Endothelial cell of umbilical vein (primary cell): ENCODE results near the gene XIST. TPM values are rescaled to one million over a fixed set of nuclear protein-coding genes. Genes with fewer than 3 reads are reported as not detected.

Source experiments
- BruUV-seq: library from RNA; stranded (reverse); fragments of 400-500 nt; replicated peaks from 2 replicates; lab custom pipeline; 2021; lab: Mats Ljungman, UMichigan
- CTCF ChIA-PET: fragments of 300-600, 350-600 bp; sonication (Branson Sonifier 250); formaldehyde crosslinking; loops from one replicate; lab custom pipeline; 2021; ENCODE audit warnings: antibody characterized with exemption, inconsistent platforms; lab: Charles Lee
- POLR2A ChIA-PET: fragments of 300-600, 350-600 bp; sonication (Branson Sonifier 250); formaldehyde crosslinking; loops from one replicate; lab custom pipeline; 2021; ENCODE audit warnings: antibody characterized with exemption, inconsistent platforms; lab: Charles Lee
- DNase-seq: peaks from one replicate; pipeline ENCODE4 v3.0.0-alpha.2; 2011; ENCODE audit warnings: low read depth, low spot score
- FAIRE-seq: peaks from 2 replicates; lab custom pipeline; 2011; peaks lifted over from hg19 to GRCh38; lab: Jason Lieb, UNC
- H2AFZ ChIP-seq: 2 replicates; pipeline ENCODE4 v1.6.0; 2012; ENCODE audit warnings: low read depth, low read length, control low read depth, inconsistent platforms
- H3K27ac ChIP-seq: 2 replicates; pipeline ENCODE4 v1.5.1; 2011; ENCODE audit warnings: low read depth, mild to moderate bottlenecking, control low read depth, low read length, moderate library complexity; ENCODE audit not compliant: insufficient read depth
- H3K27me3 ChIP-seq, 2 experiments: 2 replicates each; pipeline versions ENCODE4 v1.6.0 to v1.6.1; 2011; ENCODE audit warnings: low read length in 2 of 2, mixed read lengths in 1 of 2; ENCODE audit not compliant: control insufficient read depth in 2 of 2, insufficient read depth in 2 of 2
- H3K36me3 ChIP-seq, 2 experiments: 2 replicates in 1 of 2; 3 replicates in 1 of 2; pipeline ENCODE4 v1.5.1; 2011; ENCODE audit warnings: low read length in 2 of 2, mild to moderate bottlenecking in 1 of 2, moderate library complexity in 1 of 2; ENCODE audit not compliant: control insufficient read depth in 2 of 2, insufficient read depth in 2 of 2; ENCODE audit errors: extremely low read depth in 1 of 2
- H3K4me1 ChIP-seq: 3 replicates; pipeline ENCODE4 v1.5.1; 2011; ENCODE audit warnings: mild to moderate bottlenecking, low read length; ENCODE audit not compliant: control insufficient read depth, insufficient read depth; ENCODE audit errors: extremely low read depth
- H3K4me2 ChIP-seq: 2 replicates; pipeline ENCODE4 v1.6.1; 2011; ENCODE audit warnings: low read length, control low read depth, mixed read lengths; ENCODE audit not compliant: insufficient read depth
- H3K4me3 ChIP-seq, 3 experiments: fragments of 200-600 bp in 1 of 3; sonication (generic), shearing (Covaris generic) in 1 of 3; replicated peaks in 1 of 3; 2 replicates each; pipeline ENCODE4 v1.5.1; 2011 to 2016; ENCODE audit warnings: control low read depth in 3 of 3, low read length in 3 of 3, mild to moderate bottlenecking in 2 of 3, inconsistent platforms in 1 of 3, low read depth in 1 of 3, moderate library complexity in 1 of 3; ENCODE audit not compliant: insufficient read depth in 1 of 3
- H3K79me2 ChIP-seq: 2 replicates; pipeline ENCODE4 v1.6.0; 2012; ENCODE audit warnings: low read length, inconsistent platforms; ENCODE audit not compliant: control insufficient read depth, insufficient read depth
- H3K9ac ChIP-seq: replicated peaks from 2 replicates; pipeline ENCODE3; 2011; ENCODE audit warnings: low read length, control low read depth; ENCODE audit not compliant: insufficient read depth; ENCODE audit errors: extremely low read depth
- H3K9me1 ChIP-seq: replicated peaks from 3 replicates; pipeline ENCODE4 v1.6.0; 2011; ENCODE audit warnings: mild to moderate bottlenecking, low read length; ENCODE audit not compliant: control insufficient read depth, insufficient read depth; ENCODE audit errors: extremely low read depth
- H3K9me3 ChIP-seq: replicated peaks from 2 replicates; pipeline ENCODE4 v1.5.1; 2012; ENCODE audit warnings: low read length, inconsistent platforms; ENCODE audit not compliant: control insufficient read depth, insufficient read depth
- H4K20me1 ChIP-seq: replicated peaks from 2 replicates; pipeline ENCODE3; 2011; ENCODE audit warnings: mild to moderate bottlenecking, low read length; ENCODE audit not compliant: control insufficient read depth, insufficient read depth; ENCODE audit errors: extremely low read depth
- EZH2 ChIP-seq: IDR thresholded peaks from 2 replicates; pipeline ENCODE4 v1.6.1; 2012; ENCODE audit warnings: borderline replicate concordance, low read depth, mild to moderate bottlenecking, moderate library complexity, low read length, inconsistent platforms; ENCODE audit not compliant: severe bottlenecking
- FOS ChIP-seq: IDR thresholded peaks from 2 replicates; pipeline ENCODE4 v1.6.1; 2011; ENCODE audit warnings: mild to moderate bottlenecking, low read length, moderate library complexity, borderline replicate concordance; ENCODE audit not compliant: insufficient read depth
- GATA2 ChIP-seq: IDR thresholded peaks from 2 replicates; pipeline ENCODE4 v1.7.0; 2011; ENCODE audit warnings: low read depth, mild to moderate bottlenecking, moderate library complexity, mixed read lengths, low read length; ENCODE audit not compliant: insufficient read length, insufficient read depth
- JUN ChIP-seq: IDR thresholded peaks from 2 replicates; pipeline ENCODE4 v1.6.1; 2011; ENCODE audit warnings: borderline replicate concordance, low read depth; ENCODE audit not compliant: insufficient read length, insufficient read depth
- MYC ChIP-seq: IDR thresholded peaks from one replicate; pipeline ENCODE4 v1.6.1; 2011; ENCODE audit warnings: mild to moderate bottlenecking, low read depth, low read length
- POLR2A ChIP-seq: IDR thresholded peaks from 2 replicates; pipeline ENCODE4 v1.6.1; 2012; ENCODE audit warnings: low read depth, mild to moderate bottlenecking, control low read depth, low read length
- POLR2AphosphoS5 ChIP-seq: IDR thresholded peaks from 2 replicates; pipeline ENCODE4 v1.6.1; 2012; ENCODE audit warnings: low read depth, mild to moderate bottlenecking, control low read depth, low read length, moderate library complexity; ENCODE audit not compliant: insufficient read depth
- dilution Hi-C: fragments of 300-500 bp; cut with MboI; formaldehyde crosslinking; loops from one replicate; pipeline ENCODE4 v1.15.0; 2019; ENCODE audit warnings: low sequenced_read_pairs; ENCODE audit not compliant: extremely low pct_ligation_motif_present
- intact Hi-C: fragments of 100-400 bp; cut with micrococcal nuclease; formaldehyde crosslinking; loops from one replicate; pipeline ENCODE4 v1.10.0; 2022
- polyA plus RNA-seq, 4 experiments: library from polyadenylated mRNA; depleted of rRNA in 3 of 4; stranded (reverse) in 3 of 4; unstranded in 1 of 4; fragments of >200 nt; gene quantifications; 2 replicates each; pipeline versions ENCODE4 v1.2.1 to v1.2.3, GENCODE V29; 2011 to 2012; ENCODE audit warnings: missing spikeins in 1 of 4
- total RNA-seq: library from RNA; stranded (reverse); gene quantifications from 2 replicates; pipeline ENCODE4 v1.2.3, GENCODE V29; 2021
- TF ChIP-seq, protein P1 (sequence below): IDR thresholded peaks from 2 replicates; pipeline ENCODE4 v1.6.1; 2011; ENCODE audit not compliant: insufficient read depth, insufficient read length
- TF ChIP-seq, protein P2 (sequence below), 2 donors: IDR thresholded peaks; 1 replicate in 1 of 2; 2 replicates in 1 of 2; pipeline ENCODE4 v1.5.1; 2011; ENCODE audit warnings: low read length in 2 of 2, mild to moderate bottlenecking in 2 of 2, moderate library complexity in 2 of 2, control low read depth in 1 of 2, inconsistent platforms in 1 of 2, low read depth in 1 of 2; ENCODE audit not compliant: insufficient read depth in 1 of 2; ENCODE audit errors: extremely low read depth in 1 of 2

Gene XIST
- total and polyA plus RNA-seq, 2 donors (not counting 3 experiments of a cell fraction or from before 2014, with no cell fraction given) = 0.03 to 0.07 TPM

DNA sequence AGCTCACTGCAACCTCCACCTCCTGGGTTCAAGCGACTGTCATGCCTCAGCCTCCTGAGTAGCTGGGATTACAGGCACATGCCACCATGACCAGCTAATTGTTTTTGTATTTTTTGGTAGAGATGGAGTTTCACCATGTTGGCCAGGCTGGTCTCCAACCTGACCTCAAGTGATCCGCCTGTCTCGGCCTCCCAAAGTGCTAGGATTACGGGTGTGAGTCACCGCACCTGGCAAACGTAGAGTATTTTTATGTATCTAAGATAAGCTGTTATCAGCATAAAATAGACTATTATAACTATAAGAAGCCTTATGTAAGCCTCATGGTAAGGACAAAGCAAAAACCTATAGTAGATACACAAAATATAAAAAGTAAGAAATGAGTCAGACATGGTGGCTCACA lies 14.6 kb upstream of the XIST start:
- dilution Hi-C loops (no loop called here), intact Hi-C loops (no loop called here)
- H3K27me3 ChIP-seq = no peaks in the 10 kb centered on the region
- CTCF ChIA-PET = no interaction called here
- DNase-seq (no peak), FAIRE-seq (no peak)
- H3K9me3 ChIP-seq = no peaks in the 10 kb centered on the region
- no peak overlapping the region for H3K4me2 ChIP-seq
- BruUV-seq = no TSS peak
- H3K27ac ChIP-seq = no peak overlapping the region
- H2AFZ ChIP-seq = no peak overlapping the region
- H3K4me3 ChIP-seq = no peak overlapping the region
- POLR2A ChIA-PET = no interaction called here
- no peak overlapping the region for H3K9ac ChIP-seq
- H3K4me1 ChIP-seq = no peaks in the 10 kb centered on the region
- no peaks in the 10 kb centered on the region for H3K79me2 ChIP-seq
- H4K20me1 ChIP-seq = no peaks in the 10 kb centered on the region
- no peaks in the 10 kb centered on the region for H3K9me1 ChIP-seq
- H3K36me3 ChIP-seq = no peaks in the 10 kb centered on the region
- TF ChIP-seq POLR2A = no peak
- no peak for TF ChIP-seq MYC
- no peak for TF ChIP-seq FOS
- TF ChIP-seq, protein P1, sequence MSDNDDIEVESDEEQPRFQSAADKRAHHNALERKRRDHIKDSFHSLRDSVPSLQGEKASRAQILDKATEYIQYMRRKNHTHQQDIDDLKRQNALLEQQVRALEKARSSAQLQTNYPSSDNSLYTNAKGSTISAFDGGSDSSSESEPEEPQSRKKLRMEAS = no peak
- no peak for TF ChIP-seq EZH2
- TF ChIP-seq GATA2 = no peak
- TF ChIP-seq JUN = no peak
- TF ChIP-seq POLR2AphosphoS5 = no peak

DNA sequence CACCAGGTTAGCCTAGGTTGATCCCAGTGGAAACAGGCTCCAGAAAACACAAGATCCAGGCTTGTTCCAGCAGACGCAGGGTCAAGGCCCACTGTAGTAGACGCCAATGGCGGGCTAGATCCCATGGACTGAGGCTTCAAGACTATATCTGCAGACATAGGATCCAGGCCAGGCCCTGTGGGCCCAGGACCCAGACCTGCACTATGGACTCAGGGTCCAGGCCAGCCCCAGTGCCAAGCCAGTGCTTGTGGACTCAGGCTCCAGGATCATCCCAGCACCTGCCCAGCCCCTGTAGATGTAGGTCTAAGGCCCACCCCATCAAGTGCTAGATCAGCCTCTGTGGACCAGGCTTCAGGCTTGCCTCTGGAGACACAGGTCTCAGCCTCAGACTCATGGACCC lies 11.3 kb upstream of the XIST start:
- Histone ChIP-seq H3K4me2 (no peak overlapping the region), H3K9me1 (no peaks in the 10 kb centered on the region), H3K27me3 (no peaks in the 10 kb centered on the region), H3K36me3 (no peaks in the 10 kb centered on the region), H3K27ac (no peak overlapping the region), H3K9ac (no peak overlapping the region), H3K4me1 (no peaks in the 10 kb centered on the region), H4K20me1 (no peaks in the 10 kb centered on the region), H2AFZ (no peak overlapping the region), H3K4me3 (no peak overlapping the region), H3K79me2 (no peaks in the 10 kb centered on the region), H3K9me3 (no peaks in the 10 kb centered on the region)
- CTCF ChIA-PET = interaction anchor here (0.6 kb wide), 1 partner anchor 145 kb away, joined by 3 read pairs; no protein-coding TSS in a partner anchor
- TF ChIP-seq, protein P1 = no peak
- TF ChIP-seq MYC = no peak
- TF ChIP-seq JUN = no peak
- TF ChIP-seq POLR2AphosphoS5 = no peak
- no peak for TF ChIP-seq FOS
- no peak for TF ChIP-seq GATA2
- TF ChIP-seq EZH2 = no peak
- TF ChIP-seq POLR2A = no peak
- TF ChIP-seq, protein P2, sequence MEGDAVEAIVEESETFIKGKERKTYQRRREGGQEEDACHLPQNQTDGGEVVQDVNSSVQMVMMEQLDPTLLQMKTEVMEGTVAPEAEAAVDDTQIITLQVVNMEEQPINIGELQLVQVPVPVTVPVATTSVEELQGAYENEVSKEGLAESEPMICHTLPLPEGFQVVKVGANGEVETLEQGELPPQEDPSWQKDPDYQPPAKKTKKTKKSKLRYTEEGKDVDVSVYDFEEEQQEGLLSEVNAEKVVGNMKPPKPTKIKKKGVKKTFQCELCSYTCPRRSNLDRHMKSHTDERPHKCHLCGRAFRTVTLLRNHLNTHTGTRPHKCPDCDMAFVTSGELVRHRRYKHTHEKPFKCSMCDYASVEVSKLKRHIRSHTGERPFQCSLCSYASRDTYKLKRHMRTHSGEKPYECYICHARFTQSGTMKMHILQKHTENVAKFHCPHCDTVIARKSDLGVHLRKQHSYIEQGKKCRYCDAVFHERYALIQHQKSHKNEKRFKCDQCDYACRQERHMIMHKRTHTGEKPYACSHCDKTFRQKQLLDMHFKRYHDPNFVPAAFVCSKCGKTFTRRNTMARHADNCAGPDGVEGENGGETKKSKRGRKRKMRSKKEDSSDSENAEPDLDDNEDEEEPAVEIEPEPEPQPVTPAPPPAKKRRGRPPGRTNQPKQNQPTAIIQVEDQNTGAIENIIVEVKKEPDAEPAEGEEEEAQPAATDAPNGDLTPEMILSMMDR (IDR thresholded peaks at IDR 0.05; ENCODE audit: extremely low read depth in 1 of 2, insufficient read depth in 1 of 2, low read depth in 1 of 2, low read length in 2 of 2) = no peak
- no peak for FAIRE-seq
- intact Hi-C loops (no loop called here), dilution Hi-C loops (no loop called here)
- no TSS peak for BruUV-seq
- POLR2A ChIA-PET = no interaction called here
- DNase-seq = no peak
